ENCODE measurements around the gene DNAJC13.

DNA sequence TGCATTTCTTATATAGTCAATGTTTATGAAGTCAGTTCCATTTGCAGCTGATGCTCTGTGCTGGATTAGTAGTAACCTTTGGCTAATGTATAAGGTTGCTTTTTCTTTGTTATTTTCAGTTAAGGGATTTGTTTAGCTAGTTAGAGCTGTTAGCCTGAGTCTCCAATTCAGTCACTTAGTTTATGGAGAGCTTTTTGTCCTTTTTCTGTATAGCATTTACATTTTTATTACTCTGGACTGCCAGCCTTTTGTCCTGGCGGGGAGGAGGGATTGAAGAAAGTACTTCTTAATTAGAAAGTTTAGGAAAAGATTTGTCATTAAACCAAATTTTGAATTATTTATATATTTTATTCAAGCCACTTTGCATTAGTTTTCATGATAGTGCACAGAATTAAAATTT is 52.0 kb downstream of the DNAJC13 start:
- TF ChIP-seq, protein P1, sequence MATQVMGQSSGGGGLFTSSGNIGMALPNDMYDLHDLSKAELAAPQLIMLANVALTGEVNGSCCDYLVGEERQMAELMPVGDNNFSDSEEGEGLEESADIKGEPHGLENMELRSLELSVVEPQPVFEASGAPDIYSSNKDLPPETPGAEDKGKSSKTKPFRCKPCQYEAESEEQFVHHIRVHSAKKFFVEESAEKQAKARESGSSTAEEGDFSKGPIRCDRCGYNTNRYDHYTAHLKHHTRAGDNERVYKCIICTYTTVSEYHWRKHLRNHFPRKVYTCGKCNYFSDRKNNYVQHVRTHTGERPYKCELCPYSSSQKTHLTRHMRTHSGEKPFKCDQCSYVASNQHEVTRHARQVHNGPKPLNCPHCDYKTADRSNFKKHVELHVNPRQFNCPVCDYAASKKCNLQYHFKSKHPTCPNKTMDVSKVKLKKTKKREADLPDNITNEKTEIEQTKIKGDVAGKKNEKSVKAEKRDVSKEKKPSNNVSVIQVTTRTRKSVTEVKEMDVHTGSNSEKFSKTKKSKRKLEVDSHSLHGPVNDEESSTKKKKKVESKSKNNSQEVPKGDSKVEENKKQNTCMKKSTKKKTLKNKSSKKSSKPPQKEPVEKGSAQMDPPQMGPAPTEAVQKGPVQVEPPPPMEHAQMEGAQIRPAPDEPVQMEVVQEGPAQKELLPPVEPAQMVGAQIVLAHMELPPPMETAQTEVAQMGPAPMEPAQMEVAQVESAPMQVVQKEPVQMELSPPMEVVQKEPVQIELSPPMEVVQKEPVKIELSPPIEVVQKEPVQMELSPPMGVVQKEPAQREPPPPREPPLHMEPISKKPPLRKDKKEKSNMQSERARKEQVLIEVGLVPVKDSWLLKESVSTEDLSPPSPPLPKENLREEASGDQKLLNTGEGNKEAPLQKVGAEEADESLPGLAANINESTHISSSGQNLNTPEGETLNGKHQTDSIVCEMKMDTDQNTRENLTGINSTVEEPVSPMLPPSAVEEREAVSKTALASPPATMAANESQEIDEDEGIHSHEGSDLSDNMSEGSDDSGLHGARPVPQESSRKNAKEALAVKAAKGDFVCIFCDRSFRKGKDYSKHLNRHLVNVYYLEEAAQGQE (IDR thresholded peaks at IDR 0.05; ENCODE audit: insufficient read depth in 1 of 2, low read depth in 2 of 2, low read length in 2 of 2), result no peak
- TF ChIP-seq POLR2AphosphoS5 (IDR thresholded peaks at IDR 0.05; ENCODE audit: low read depth, low read length) (no peak), SIN3A (IDR thresholded peaks at IDR 0.05; ENCODE audit: borderline replicate concordance, insufficient read depth, low read length) (no peak)

Measured in PFSK-1 (cell line).